HFF-Myc (cell line): ENCODE data around the gene EHMT2.
"Not testable (repeated sequence)": the region's sequence is repeated elsewhere in the genome, so short reads cannot be mapped to it uniquely, and the experiment has no call there.

Source experiments
- DNase-seq: peaks from one replicate; pipeline ENCODE4 v3.0.0-alpha.2; 2011; ENCODE audit warnings: low read depth; ENCODE audit errors: extremely low read depth
- H3K4me3 ChIP-seq: replicated peaks from 2 replicates; pipeline ENCODE4 v1.5.1; 2011; ENCODE audit warnings: low read depth, mild to moderate bottlenecking, control low read depth, low read length
- CTCF ChIP-seq: IDR thresholded peaks from 2 replicates; pipeline ENCODE4 v1.5.1; 2012; ENCODE audit warnings: mild to moderate bottlenecking, low read depth, low read length, control low read depth; ENCODE audit errors: missing control alignments

The EHMT2 gene

GRCh38 chr6:31862344-31863235 is 34.9 kb downstream of the EHMT2 start, which contains the start of gene NEU1:
NEU1 (minus strand) TSS chr6:31862821; CDS start chr6:31862776, 45 bp downstream.
- no peak for TF ChIP-seq CTCF
- peak; percentile 99 for DNase-seq
- peak within 1 kb of the TSS; percentile 83 for H3K4me3 ChIP-seq

- DNase-seq: no peak
- H3K4me3 ChIP-seq: peak overlapping the region; percentile 83
- TF ChIP-seq CTCF: no peak
These were observed 35.6 kb downstream of the EHMT2 start for GRCh38 chr6:31861919-31862343.

GRCh38 chr6:31861150-31861549 is 36.3 kb downstream of the EHMT2 start:
- DNase-seq: no peak
- no peak overlapping the region for H3K4me3 ChIP-seq
- TF ChIP-seq CTCF: no peak

GRCh38 chr6:31860349-31860748 is 37.1 kb downstream of the EHMT2 start:
- TF ChIP-seq CTCF: no peak
- DNase-seq: no peak
- H3K4me3 ChIP-seq: no peak overlapping the region

- no peak for TF ChIP-seq CTCF
- H3K4me3 ChIP-seq: no peak overlapping the region
- DNase-seq: no peak
These were observed 37.6 kb downstream of the EHMT2 start for GRCh38 chr6:31859923-31860322.

- no peak for TF ChIP-seq CTCF
- DNase-seq: no peak
- no peak overlapping the region for H3K4me3 ChIP-seq
These were observed 38.8 kb downstream of the EHMT2 start for GRCh38 chr6:31858707-31859106.

- H3K4me3 ChIP-seq, DNase-seq: not testable (repeated sequence)
These were observed 39.7 kb downstream of the EHMT2 start for GRCh38 chr6:31857774-31858173.

GRCh38 chr6:31851980-31852718 is 45.3 kb downstream of the EHMT2 start:
- DNase-seq, H3K4me3 ChIP-seq: not testable (repeated sequence)
